ENCODE measurements around the gene MCRIP1. TPM values are rescaled to one million over a fixed set of nuclear protein-coding genes. Genes with fewer than 3 reads are reported as not detected.

Gene MCRIP1
- total and polyA plus RNA-seq, 9 of the 15 experiments (the other 6 are each of a cell fraction or from before 2014, with no cell fraction given), result 0.39 to 35.8 (median 9.7) TPM

DNA sequence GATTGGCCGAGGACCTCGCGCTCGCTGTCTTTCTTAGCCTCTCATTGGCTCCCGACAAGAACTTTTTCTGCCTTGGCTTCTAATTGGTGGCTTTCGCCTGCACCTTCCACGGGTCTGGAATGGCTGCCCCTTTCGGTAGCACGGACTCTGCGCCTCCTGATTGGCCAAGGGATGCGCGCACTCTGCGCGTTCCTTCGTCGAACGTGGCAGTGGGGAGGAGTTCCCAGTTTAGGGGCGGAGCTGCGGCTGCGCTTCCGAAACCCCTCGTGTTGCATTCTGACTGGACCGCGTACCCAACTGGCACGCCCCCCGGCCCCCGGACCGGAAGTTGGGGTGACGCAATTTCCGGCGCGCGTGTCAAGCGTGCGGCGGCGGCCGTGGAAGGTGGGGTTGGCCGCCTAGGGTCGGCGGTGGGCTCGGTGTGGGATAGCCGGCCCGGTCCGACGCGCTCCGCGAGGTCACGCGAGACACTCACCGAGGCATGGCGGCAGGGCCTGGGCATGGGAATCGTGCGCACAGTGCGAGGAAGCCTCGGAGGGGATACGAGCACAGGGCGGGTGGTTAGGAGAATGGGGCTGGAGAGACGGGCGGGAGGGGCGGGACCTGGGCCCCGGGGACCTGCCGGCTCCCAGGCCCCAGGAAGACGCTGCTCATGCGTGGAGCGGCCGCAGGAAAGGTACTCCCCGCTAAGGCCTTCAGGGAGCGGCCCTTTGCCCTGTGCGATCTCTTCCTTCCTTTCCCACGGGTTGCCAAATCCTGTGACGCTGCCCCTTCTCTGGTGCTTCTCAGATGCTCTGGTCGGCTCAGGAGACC lies 27.9 kb upstream of the MCRIP1 start (continued):
- TF ChIP-seq, protein P1, sequence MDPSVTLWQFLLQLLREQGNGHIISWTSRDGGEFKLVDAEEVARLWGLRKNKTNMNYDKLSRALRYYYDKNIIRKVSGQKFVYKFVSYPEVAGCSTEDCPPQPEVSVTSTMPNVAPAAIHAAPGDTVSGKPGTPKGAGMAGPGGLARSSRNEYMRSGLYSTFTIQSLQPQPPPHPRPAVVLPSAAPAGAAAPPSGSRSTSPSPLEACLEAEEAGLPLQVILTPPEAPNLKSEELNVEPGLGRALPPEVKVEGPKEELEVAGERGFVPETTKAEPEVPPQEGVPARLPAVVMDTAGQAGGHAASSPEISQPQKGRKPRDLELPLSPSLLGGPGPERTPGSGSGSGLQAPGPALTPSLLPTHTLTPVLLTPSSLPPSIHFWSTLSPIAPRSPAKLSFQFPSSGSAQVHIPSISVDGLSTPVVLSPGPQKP (CRISPR knock-in tag; IDR thresholded peaks at IDR 0.05), result no peak
- TF ChIP-seq, protein P2, sequence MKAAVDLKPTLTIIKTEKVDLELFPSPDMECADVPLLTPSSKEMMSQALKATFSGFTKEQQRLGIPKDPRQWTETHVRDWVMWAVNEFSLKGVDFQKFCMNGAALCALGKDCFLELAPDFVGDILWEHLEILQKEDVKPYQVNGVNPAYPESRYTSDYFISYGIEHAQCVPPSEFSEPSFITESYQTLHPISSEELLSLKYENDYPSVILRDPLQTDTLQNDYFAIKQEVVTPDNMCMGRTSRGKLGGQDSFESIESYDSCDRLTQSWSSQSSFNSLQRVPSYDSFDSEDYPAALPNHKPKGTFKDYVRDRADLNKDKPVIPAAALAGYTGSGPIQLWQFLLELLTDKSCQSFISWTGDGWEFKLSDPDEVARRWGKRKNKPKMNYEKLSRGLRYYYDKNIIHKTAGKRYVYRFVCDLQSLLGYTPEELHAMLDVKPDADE (conservative IDR thresholded peaks at IDR 0.05; ENCODE audit: control insufficient read depth, low read depth, low read length), result peak; percentile 55; the same call in 1 of the 2 replicates
- TF ChIP-seq CEBPB (tag; IDR thresholded peaks at IDR 0.05) (peak; percentile 99), HCFC1 (IDR thresholded peaks at IDR 0.05; ENCODE audit: low read depth, low read length) (peak; percentile 52), ZNF584 (CRISPR knock-in tag; IDR thresholded peaks at IDR 0.05; ENCODE audit: low read depth) (peak; percentile 100), NR2C1 (IDR thresholded peaks at IDR 0.05) (peak; percentile 84), NR2C1 (tag; IDR thresholded peaks at IDR 0.05) (peak; percentile 88), CBFB (CRISPR knock-in tag; IDR thresholded peaks at IDR 0.05) (no peak), PHF20 (IDR thresholded peaks at IDR 0.05; ENCODE audit: partially characterized antibody) (peak; percentile 82), XRCC5 (IDR thresholded peaks at IDR 0.05; ENCODE audit: low read depth, low read length) (peak; percentile 88), FOXA3 (CRISPR knock-in tag; conservative IDR thresholded peaks at IDR 0.05 in 1 of 2, IDR thresholded peaks at IDR 0.05 in 1 of 2) (no peak), ZNF354B (CRISPR knock-in tag; IDR thresholded peaks at IDR 0.05) (peak; percentile 67), ZNF589 (CRISPR knock-in tag; IDR thresholded peaks at IDR 0.05; ENCODE audit: low read depth) (peak; percentile 100), ZNF274 (IDR thresholded peaks at IDR 0.05; ENCODE audit: borderline replicate concordance, low read depth, low read length) (no peak), ZNF740 (CRISPR knock-in tag; IDR thresholded peaks at IDR 0.05) (0 out of 2 replicates have a peak, but pooled peaks have one; percentile 52), ZNF740 (tag; IDR thresholded peaks at IDR 0.05) (no peak), ZNF384 (IDR thresholded peaks at IDR 0.05; ENCODE audit: low read depth, low read length) (peak; percentile 57), GABPA (tag; conservative IDR thresholded peaks at IDR 0.05; ENCODE audit: low read depth) (peak; percentile 100), MEF2D (tag; conservative IDR thresholded peaks at IDR 0.05; ENCODE audit: low read depth) (peak; percentile 90), SMAD4 (CRISPR knock-in tag; conservative IDR thresholded peaks at IDR 0.05) (peak; percentile 97), ZNF444 (CRISPR knock-in tag; IDR thresholded peaks at IDR 0.05) (peak; percentile 73; the same call in 1 of the 2 replicates)
- TF ChIP-seq, protein P3, sequence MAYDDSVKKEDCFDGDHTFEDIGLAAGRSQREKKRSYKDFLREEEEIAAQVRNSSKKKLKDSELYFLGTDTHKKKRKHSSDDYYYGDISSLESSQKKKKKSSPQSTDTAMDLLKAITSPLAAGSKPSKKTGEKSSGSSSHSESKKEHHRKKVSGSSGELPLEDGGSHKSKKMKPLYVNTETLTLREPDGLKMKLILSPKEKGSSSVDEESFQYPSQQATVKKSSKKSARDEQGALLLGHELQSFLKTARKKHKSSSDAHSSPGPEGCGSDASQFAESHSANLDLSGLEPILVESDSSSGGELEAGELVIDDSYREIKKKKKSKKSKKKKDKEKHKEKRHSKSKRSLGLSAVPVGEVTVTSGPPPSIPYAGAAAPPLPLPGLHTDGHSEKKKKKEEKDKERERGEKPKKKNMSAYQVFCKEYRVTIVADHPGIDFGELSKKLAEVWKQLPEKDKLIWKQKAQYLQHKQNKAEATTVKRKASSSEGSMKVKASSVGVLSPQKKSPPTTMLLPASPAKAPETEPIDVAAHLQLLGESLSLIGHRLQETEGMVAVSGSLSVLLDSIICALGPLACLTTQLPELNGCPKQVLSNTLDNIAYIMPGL (CRISPR knock-in tag; IDR thresholded peaks at IDR 0.05), result 0 out of 2 replicates have a peak, but pooled peaks have one; percentile 6
- TF ChIP-seq, protein P4, sequence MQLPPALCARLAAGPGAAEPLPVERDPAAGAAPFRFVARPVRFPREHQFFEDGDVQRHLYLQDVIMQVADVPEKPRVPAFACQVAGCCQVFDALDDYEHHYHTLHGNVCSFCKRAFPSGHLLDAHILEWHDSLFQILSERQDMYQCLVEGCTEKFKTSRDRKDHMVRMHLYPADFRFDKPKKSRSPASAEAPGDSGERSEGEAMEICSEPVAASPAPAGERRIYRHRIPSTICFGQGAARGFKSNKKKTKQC (CRISPR knock-in tag; IDR thresholded peaks at IDR 0.05), result peak; percentile 79

Measured in K562 (cell line).